Pons (tissue), 1 donor: ENCODE data around the gene GRM5.
"Not testable (repeated sequence)": the region's sequence is repeated elsewhere in the genome, so short reads cannot be mapped to it uniquely, and the experiment has no call there.

Experiments used
- DNase-seq: peaks from one replicate; pipeline ENCODE4 v3.0.0-alpha.2; 2016; ENCODE audit warnings: low spot score

GRM5 gene

DNA sequence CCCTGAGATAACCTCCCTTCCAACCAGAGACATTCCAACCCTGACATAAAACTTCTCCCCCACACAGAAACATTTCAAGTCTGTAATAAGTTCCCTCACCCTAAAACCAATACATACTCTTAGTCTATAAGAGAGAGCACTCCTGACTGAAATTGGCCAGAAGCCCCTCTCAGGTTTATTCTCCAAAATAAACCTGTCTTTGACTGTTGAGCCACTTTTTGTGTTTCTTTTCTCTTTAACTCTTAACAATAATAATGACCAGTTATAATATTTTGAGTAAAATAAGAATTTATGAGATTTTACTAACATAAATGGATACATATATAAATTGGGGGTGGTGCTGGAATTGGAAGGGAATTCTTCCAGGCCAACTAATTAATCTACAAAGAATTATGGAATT lies 93.6 kb downstream of the GRM5 start:
- DNase-seq: no peak

DNA sequence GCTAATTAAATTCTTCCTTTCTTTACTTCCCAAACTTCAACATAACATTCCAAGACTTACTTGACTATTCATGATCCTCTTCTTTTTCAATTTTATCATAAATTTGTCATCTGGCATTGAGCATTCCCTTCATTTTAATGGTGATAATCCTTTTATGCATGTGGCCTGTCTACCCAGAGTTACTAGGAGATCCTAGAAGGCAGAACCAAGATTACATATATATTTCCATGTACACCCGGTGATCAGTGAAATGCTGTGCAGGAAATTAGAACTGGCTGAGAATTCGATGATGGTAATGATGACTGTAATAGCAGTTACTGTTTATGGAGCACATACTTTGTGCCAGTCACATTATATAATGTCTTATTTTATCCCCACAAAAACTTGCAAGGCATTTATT lies 104.2 kb downstream of the GRM5 start:
- not testable (repeated sequence) for DNase-seq

DNA sequence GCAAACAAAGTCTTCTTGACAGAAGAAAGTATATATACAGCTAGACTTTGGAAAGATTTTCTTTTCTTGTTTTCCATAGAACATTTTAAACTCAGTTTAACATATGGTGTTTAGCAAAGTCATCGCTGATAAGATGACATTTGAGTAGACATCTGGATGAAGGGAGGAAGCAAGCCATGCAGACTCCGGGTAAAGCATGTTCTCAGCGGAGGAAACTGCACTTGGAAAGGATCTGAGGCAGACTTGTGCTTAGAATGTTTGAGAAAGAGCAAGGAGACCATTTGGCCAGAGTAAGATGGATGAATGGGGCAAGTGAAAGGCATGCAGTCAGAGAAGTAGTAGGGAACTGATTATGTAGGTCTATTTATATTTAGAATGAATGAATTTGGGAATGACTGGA lies 105.9 kb downstream of the GRM5 start:
- DNase-seq: not testable (repeated sequence)

DNA sequence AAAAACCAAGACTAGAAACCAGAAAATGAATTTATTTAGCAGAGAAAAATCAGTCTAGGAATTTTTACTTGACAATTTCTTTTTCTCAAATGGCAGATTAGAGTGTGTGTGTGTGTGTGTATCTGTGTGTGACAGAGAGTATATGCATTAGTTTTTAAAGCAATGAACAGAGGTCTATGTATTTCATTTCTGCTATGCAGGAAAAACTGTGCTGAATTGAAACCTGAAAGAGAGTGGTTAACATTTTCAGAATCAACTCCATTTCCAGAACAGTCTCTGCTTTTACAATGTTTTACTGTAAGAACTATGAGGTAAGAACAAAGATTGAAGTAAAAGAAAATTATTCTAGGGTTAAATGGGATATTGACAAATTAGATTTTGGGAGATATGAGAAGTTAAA lies 114.8 kb downstream of the GRM5 start:
- DNase-seq: no peak

DNA sequence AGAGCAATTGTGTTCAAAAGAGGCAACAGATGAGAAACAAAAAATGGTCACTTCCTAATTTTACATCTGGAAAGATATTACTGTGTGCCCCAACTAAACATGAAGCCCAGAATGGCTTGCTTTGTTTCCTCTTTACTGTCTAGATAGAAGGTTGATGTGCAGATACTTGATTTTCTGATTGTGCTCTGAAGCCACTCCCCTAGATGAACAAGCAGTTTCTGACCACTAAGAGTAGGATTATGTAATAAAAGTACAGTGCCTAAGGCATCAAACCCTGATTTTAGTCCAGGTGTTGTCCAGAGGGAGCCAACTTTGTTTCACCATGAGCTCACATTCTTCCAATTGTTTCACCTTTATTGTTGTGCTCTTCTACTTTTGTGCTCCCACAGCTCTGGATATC lies 116.9 kb downstream of the GRM5 start:
- not testable (repeated sequence) for DNase-seq

DNA sequence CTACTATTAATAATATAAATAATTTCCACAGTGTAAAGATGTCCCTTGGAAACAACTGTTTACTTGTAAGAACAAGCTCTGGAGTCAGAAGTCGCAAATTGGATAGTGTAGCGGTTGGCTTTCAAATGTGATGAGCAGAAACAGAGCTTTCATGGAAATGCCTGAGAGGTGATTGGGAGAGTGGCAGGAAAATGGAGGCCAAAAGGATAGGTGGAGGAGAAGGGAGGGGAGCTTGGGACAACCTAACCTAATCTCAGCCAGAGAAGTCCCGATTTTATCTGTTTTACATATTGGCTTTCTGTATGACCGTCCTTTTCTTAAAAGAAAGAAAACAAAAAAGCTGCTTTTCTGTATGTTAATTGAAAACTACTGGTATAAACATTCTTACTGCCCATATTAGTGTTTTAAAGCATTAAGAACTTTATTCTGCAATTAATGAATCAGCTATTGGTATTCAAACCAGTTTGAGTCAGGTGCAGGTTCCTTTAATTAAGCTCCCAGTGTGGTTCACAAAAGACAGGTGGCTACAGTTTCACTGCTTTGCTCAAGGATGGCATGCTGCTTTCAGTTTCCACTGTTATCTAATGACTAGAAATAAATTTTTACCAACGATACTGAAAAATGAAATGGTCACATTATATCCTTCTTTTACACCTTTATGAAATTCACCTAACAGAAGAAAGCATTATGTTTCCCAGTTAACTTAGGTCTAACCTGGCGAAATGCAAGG lies 117.8 kb downstream of the GRM5 start:
- not testable (repeated sequence) for DNase-seq

DNA sequence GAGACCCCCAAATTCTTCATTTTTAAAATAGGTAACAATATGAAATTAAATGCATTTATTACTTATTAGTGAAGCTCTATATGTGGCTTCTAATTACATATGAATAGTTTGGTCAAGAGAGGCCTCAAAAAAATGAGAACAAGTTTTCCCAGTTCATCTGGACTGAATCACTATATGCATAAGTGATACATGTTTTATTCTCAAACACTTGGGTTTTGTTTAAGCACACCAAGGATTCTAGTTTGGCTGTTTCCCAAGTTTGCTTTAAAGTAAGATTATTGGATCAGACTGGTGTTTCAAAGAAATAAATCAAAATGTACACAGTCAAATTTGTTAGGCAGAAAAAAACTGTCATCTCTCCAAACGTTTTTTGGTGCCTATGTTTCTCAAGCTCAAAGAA lies 136.1 kb downstream of the GRM5 start:
- not testable (repeated sequence) for DNase-seq

DNA sequence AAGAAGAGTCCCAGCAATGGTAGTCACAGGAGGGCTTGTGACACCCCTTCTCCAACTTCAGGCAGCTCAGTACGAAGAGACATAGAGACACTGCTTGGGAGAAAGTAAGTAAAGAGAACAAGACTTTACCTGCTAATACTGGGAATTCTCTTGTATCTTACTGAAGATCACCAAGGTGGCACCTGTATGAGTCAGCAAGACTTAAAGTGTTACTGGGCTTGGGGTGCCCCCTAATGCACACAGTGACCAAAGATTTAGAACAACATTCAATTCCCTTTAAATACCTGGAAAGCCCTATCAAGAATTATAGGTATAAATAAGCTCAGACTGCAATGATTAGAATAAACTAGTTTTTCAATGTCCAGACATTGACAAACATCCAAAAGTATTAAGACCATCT lies 148.7 kb downstream of the GRM5 start:
- not testable (repeated sequence) for DNase-seq

DNA sequence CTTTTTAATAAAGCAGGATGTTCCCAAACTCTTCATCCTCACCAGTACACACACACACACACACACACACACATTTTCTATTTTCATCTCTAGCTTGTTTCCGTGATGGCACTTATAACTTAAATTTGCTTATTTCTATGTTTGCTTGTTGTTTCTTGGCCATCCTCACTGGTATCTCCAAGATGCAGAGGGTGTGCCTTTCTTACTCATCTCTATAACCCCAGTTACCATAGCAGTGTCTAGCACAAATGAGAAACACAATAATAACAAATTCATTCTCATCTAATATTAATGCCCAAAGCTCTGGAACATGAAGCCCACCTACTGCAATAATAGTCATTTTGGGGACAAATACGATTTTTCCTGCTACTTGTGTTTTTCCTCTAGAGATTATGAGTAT lies 156.3 kb downstream of the GRM5 start:
- no peak for DNase-seq

DNA sequence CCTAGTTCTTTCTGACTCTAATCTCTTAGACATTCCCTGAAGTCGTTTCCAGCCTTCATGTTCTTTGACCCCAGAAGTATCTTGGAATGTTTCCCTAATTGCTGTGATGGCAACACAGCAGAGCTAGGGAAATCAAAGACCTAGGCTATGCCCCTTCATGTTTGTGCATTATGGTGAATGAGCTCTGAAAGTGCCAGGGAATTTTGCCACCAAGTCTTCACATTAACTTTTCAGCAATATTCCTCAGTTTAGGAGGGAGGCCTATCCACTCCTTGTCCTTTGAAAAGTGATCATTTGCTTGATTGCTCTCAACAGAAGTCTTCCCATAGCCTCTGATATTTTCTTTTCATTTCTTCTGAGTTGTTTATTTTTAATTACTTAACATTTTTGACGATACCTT lies 164.3 kb downstream of the GRM5 start:
- not testable (repeated sequence) for DNase-seq

DNA sequence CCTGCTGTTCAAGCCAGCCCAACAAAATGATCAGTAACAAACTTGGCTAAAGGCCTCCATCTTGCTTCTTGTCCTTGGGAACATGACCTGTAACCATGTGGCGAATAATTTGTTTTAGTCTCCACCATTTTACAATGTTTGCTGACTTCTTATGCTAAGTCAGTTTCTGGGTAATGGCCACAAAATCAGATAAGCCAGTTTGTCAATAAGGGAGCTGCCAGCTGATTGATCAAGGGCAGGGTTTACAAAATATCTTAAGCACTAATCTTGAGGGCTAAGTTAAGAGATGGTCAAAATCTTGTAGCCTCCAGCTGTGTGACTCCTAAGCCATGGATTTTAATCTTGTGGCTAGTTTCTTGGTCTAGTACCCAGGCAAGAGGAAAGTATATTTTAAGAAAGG lies 176.9 kb downstream of the GRM5 start:
- not testable (repeated sequence) for DNase-seq

DNA sequence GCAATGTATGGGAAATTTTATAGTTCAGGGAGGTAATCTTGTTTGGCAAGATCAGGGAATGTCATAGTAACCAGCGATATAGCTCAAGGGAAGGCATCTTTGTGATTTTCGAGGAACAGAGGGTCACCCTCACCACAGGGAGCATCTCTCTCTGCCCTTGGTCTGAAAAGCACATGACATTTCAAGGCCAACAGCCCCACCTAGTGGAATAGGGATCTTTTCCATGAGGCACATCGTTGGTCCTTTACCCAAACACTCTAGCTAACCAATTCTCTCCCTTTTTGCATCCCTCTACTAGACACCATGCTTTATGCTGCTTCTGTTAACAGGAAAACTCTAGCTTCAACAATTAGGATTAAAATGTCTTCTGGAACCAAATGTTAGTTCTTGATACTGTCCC lies 179.0 kb downstream of the GRM5 start:
- DNase-seq: peak; percentile 20

DNA sequence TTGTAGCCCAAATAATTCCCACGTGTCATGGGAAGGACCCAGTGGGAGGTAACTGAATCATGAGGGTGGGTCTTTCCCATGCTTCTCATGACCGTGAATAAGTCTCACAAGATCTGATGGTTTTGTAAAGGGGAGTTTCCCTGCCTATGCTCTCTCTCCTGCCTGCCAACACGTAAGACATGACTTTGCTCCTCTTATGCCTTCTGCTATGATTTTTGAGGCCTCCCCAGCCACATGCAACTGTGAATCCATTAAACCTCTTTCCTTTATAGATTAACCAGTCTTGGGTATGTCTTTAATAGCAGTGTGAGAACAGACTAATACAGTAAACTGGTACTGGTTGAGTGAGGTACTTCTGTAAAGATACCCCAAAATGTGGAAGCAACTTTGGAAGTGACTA lies 183.0 kb downstream of the GRM5 start:
- not testable (repeated sequence) for DNase-seq

DNA sequence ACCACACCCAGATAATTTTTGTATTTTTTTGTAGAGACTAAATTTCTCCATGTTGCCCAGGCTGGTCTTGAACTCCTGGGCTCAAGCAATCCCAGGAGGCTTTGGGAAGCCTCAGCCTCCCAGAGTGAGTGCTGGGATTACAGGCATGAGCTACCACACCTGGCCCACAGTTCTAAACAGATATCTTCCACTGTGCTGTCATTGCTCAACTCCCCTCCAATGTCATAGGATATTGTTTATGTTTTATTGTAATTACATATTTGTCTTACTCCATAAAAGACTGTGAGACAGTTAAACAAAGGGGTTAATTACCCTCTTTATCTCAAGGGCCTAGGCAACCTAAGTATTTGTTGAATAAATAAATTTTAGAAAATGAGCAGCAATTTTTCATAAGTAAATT lies 204.2 kb downstream of the GRM5 start:
- DNase-seq: no peak

DNA sequence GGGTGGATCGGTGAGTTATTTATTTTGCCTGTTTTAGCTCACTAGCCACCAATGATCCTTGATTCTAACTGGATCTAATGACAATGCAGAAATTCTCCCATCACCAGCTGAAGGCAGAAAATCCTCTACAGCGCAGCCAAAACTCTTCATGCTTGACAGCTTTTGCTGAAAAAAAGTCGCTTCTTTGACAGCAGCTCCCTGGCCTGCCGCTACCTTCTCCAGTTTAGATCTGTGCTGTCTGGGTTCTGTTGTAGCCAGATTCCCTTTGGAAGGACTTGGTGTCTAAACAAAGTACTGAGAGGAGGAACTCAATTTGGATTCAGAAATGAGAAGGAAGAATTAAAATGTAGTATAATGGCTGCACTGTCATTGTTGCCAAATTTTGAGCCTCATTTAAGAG lies 205.4 kb downstream of the GRM5 start:
- DNase-seq: peak; percentile 57

DNA sequence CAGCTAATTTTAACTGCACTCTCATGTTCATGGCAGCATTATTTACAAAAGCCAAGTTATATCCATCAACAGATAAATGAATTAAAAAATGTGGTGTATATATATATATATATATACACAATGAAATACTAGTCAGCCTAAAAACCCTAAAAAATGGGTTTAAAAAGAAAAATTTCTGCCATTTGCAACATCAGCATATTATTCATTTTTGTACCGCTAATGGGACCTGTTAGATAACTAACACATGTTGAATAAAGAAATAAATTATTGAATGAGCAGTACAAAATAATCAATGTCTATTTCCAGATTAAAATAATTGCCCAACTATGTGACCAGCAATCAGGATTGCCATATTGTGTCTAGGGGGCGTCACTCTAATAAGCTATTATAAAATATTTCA lies 211.8 kb downstream of the GRM5 start:
- not testable (repeated sequence) for DNase-seq

DNA sequence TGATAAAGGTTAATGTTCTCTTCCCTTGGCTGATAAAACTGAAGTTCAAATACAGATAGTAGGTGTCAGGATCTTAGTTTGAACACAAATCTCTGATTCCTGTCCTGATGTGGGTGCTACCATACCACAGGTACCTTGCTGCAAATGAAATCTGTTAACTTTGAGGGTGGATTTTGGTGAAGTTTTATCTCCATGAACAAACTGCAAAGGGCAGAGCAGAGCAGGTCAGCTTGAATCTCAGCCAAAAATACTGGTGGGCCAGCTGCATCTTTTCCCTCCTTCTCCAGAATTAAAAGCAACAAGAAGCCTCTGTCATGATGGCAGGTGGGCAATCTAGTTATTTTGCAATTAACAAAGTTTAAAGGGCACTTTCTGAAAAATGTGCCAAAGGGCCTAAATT lies 214.2 kb downstream of the GRM5 start:
- DNase-seq: not testable (repeated sequence)

DNA sequence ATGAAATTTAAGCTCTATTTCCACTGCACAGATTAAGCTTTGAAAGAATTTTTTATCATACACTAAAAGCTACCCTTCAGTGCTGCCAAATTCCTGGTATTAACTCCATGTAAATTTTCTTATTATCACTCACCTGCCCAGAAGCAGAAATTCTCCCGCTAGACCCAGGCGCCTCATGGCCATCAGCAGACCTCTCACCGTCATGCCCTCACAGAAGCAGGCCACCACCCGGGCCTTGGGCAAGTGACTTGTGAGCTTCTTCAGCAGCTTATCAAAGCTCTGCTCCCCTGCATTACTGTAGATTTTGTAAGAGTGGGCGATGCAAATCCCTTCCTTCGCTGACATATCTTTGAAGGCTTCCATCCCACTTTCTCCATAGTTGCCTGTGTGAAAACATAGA lies 216.0 kb downstream of the GRM5 start:
- DNase-seq: not testable (repeated sequence)

DNA sequence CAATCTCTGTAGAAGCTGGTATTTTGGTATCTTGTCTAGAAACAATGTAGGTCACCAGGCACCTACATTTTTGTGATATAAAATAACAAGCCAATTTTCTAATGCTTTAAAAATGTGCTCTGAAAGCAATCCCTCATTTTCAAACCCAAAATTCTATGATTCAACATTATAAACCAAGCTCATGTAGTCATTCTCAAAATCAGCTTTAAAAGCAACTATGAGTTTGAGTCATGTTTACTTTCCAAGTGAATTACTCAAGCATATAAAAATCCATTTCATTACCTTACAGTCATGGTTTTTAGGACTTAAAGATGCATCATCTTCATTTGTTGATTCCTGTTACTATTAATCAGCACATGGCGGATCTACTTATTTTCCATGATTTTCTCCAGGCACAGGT lies 216.4 kb downstream of the GRM5 start:
- no peak for DNase-seq

DNA sequence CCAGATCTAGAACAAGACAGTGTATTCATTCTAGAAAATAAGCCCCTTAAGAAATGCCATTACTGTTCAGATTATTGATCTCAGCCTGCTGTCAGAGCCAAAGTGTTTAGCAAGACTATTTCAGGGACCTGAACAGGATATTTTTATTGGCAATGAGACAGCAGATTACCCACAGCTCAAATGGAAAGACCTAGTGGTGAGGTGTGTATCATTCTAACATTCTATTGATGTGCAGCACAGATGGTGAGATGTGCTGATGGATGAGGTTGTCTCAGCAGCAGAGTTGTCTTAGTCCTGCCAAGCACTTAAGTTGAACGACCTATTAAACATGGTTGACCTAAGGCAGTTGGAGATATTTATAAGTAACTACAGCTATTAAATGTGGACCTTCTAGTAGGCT lies 219.5 kb downstream of the GRM5 start:
- DNase-seq: not testable (repeated sequence)

DNA sequence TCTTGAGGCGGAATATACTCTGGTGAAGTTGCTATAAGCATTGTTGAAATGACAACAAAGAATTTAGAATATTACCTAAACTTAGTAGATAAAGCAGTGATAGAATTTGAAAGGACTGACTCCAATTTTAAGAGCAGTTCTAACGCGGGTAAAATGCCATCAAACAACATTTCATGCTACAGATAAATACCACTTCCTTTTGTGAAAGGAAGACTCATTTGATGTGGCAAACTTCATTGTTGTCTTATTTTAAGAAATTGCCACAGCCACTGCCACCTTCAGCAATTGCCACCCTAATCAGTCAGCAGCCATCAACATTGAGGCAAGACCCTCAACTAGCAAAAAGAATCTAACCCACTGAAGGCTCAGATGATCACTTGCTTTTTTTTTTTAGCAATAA lies 220.8 kb downstream of the GRM5 start:
- not testable (repeated sequence) for DNase-seq

DNA sequence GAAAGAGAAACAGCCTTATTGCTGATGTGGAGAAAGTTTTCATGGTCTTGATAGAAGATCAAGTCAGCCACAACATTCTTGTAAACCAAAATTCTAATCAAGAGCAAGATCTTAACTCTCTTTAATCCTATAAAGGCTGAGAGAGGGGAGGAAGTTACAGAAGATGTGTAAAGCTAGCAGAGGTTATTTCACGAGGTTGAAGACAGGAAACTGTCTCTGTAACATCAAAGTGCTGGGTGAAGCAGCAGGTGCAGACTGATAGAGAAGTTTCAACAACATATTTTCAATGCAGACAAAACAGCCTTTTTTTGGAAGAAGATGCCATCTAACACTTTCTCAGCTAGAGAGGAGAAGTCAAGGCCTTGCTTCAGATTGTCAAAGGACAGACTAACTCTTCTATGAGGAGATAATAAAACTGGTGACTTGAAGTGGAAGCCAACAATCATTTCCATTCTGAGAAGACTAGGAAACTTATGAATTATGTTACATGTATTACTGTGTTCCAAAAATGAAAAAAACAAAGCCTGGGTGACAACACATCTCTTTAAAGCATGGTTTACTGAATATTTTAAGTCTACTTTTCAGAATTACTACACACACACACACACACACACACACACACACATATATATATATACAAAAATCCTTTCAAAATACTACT lies 221.9 kb downstream of the GRM5 start:
- DNase-seq: not testable (repeated sequence)

DNA sequence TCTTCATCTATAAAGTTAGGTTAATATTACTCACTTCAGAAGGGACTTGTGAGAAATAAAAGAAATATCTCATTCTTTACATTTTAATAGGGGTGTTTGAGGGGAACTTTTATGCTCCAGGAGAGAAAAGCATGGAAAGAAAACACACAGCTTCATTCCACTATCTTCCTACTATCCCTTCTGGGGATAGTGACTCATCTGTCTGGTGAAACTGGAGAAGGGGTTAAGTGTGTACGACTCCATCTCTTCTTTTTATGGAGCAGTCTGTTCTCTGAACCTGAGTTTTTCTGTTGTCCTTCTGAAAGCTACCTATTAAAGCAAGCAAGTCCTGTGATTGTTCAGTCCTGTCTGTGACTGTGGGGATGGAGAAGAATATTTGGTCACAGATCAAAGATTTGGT lies 227.6 kb downstream of the GRM5 start:
- not testable (repeated sequence) for DNase-seq

DNA sequence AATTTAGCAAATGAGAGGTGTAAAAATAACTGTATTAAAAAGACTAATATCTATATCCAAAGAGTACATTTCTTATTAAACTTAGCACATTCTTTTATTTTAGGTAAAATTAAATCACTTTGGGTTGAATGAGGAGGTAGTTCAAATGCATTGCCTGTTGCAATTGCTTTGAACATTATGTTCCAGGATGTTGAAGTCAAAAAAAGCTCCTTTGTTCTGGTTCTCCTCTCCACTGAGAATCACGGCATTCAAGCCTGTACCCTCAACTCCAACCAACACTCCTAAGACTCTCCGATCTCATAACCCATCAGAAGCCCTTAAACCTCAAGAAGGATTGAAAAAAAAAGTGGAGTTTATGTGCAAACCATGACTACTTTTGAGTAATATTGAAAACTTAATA lies 230.1 kb downstream of the GRM5 start:
- not testable (repeated sequence) for DNase-seq
